HAP-1 (cell line): Measurements from ENCODE around the gene SCMH1.
"Not testable (repeated sequence)": the region's sequence is repeated elsewhere in the genome, so short reads cannot be mapped to it uniquely, and the experiment has no call there.

Experiments used
- DNase-seq, 2 experiments: peaks; one replicate each; pipeline ENCODE4 v3.0.0-alpha.2; 2016 to 2020; ENCODE audit warnings: low spot score in 2 of 2
- H3K27me3 ChIP-seq: fragments of 250-450 bp; sonication (Bioruptor Pico); 2 replicates; pipeline ENCODE4 v1.5.1; 2020; ENCODE audit warnings: low read depth, mild to moderate bottlenecking, moderate library complexity
- H3K36me3 ChIP-seq: fragments of 250-450 bp; sonication (Bioruptor Pico); replicated peaks from 2 replicates; pipeline ENCODE4 v1.5.1; 2020; ENCODE audit warnings: mild to moderate bottlenecking
- H3K4me1 ChIP-seq: fragments of 250-450 bp; sonication (Bioruptor Pico); 2 replicates; pipeline ENCODE4 v1.5.1; 2020; ENCODE audit warnings: mild to moderate bottlenecking
- H3K4me3 ChIP-seq: fragments of 250-450 bp; sonication (Bioruptor Pico); 2 replicates; pipeline ENCODE4 v1.5.1; 2020; ENCODE audit warnings: mild to moderate bottlenecking, moderate library complexity
- H3K9me3 ChIP-seq: fragments of 250-450 bp; sonication (Bioruptor Pico); 2 replicates; pipeline ENCODE4 v1.5.1; 2020; ENCODE audit warnings: mild to moderate bottlenecking, moderate library complexity
- in situ Hi-C: fragments of 300-500 bp; cut with MboI; formaldehyde crosslinking; loops from 3 replicates; pipeline ENCODE4 v1.14.3; 2020; ENCODE audit warnings: low sequenced_read_pairs, inconsistent platforms, mixed read lengths

Gene SCMH1

DNA sequence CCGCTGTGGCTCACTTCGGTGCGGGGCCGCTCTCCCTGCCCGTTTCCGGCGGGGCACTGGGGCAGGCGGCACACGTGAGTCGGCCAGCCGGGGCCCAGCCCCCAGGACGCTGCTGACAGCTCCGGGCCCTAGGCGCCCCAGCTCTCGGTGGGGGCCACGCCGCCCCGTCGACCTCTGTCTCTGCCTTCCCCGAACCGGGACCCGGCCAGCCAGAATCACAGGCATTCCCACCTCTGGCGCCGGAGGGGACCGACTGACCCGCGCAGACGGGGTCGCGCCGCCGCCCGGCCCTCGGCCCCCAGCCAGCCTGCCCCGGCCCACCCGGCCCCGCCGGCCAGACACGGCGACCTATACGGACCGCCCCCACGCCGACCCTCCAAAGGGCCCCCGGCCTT, 755 bp downstream of the SCMH1 start:
- Histone ChIP-seq H3K9me3 (no peaks in the 10 kb centered on the region), H3K27me3 (no peaks in the 10 kb centered on the region), H3K4me1 (peaks cover 33% of the 10 kb centered on the region), H3K4me3 (peak overlapping the region; percentile 43), H3K36me3 (no peaks in the 10 kb centered on the region)
- DNase-seq: peak in 1 of 2 experiments; percentile 59
- in situ Hi-C loops: no loop called here

DNA sequence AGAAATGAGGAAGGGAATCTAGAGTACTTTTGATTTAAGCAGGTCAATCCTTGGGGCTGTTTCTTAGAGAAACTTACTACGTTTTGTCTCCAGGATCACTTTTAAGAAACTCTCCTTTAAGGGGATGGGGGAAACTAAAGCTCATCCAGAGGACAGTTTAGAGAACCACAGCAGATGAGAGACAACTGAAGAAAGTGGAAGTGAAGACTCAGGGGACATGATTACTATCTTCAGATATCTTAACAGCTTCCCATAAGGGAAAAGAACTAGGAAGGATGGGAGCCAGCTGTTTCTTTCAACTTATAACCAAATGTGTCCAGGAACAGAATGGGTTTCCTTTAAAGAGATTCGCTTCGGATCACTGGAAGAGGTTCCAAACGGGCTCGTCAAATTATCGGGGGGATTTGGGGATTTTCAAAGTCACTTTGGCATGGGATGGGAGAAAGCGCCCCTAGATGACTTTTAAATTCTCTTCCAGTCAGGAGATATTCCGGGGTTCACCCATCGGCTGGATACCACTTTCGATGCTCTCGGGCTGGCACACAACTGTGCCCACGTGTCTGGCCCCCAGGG, 1.2 kb downstream of the SCMH1 start:
- no peak for DNase-seq
- Histone ChIP-seq H3K36me3 (no peaks in the 10 kb centered on the region), H3K4me1 (peaks cover 29% of the 10 kb centered on the region), H3K27me3 (no peaks in the 10 kb centered on the region), H3K4me3 (peak overlapping the region; percentile 43), H3K9me3 (no peaks in the 10 kb centered on the region)
- in situ Hi-C loops: no loop called here

DNA sequence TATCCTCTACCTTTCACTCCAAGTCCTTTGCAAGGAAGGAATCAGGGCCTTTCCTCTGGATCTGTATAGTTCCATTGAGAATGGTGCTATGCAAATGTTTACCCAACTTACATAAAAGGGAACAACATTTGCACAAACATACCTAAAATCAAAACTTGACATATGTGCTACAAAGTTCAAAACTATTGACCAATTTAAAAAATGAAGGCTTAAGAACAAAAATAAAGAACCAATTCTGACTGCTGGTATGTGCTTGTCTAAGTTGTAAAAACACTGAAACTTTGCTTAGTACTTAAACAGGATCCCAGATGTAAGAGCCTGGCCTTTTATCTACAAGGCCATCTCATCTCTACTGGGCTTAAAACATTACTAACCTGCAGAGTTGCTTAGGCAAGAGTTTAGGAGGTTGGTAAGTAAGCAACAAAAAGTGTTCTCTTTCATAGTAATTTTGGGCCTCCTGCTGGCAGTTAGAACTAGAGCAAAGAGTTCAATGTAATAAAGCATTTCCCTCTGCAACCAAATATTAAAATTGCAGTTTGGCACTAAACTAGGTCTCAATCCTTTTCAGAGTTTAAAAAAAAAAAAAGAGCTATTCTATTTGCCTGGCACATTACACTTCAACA, 2.0 kb downstream of the SCMH1 start:
- peak in 1 of 2 experiments; percentile 46 for DNase-seq

DNA sequence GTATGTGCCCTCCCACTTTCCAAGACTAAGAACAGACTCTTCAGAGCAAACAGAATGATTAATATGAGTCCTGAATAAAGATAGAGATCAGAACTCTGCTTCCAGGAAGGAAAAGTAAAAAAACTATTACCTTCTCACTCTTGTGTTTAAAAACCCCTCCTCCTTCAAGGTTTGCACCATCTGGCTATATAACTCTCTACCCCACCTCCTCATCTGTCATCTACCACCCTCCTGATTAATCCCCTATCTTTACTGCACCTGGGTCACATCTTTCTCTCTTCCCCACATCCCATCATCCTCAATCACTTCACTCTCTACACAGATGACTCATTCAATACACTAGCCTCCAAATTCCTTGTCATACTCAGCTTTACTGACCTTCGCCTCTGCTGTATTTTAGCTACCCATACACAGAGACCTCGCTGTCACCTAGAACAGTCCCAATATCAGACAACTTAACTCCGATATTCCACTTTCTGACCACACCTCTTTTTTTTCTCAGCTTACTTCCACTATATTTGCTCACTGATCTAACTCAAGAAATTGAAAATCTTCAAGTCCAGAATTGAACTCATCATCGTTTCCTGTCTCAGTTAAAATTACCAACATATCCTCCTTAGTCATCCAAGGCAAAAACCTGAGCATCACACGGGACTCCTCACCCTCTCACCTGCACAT, 3.7 kb downstream of the SCMH1 start:
- H3K9me3 ChIP-seq: no peaks in the 10 kb centered on the region
- H3K36me3 ChIP-seq: no peaks in the 10 kb centered on the region
- no peak for DNase-seq
- no peaks in the 10 kb centered on the region for H3K27me3 ChIP-seq
- in situ Hi-C loops: no loop called here
- peaks cover 29% of the 10 kb centered on the region for H3K4me1 ChIP-seq
- H3K4me3 ChIP-seq: no peak overlapping the region

More for the DNA sequence above, 2.0 kb downstream of the SCMH1 start:
- Histone ChIP-seq H3K4me1 (peaks cover 29% of the 10 kb centered on the region), H3K27me3 (no peaks in the 10 kb centered on the region), H3K36me3 (no peaks in the 10 kb centered on the region), H3K4me3 (peak overlapping the region; percentile 43; the same call in 1 of the 2 replicates), H3K9me3 (no peaks in the 10 kb centered on the region)
- in situ Hi-C loops: no loop called here

DNA sequence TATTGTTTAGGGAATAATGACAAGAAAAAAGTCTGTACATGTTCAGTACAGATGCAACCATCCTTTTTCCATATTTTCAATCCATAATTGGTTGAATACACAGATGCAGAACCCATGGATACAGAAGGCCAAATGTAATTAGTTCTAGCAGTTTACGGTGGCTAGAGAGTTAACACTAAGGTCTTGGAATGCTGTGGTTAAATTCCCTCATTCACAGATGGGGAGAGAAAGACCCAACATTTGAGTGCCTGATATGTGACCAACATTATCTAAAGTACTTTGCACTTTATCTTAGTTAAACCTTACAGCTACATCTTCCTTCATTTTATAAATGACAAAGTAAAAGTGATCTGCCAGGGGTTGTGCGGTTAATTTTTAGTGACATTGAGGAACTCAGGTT, 5.3 kb downstream of the SCMH1 start:
- Histone ChIP-seq H3K4me3 (no peak overlapping the region), H3K27me3 (no peaks in the 10 kb centered on the region), H3K36me3 (no peaks in the 10 kb centered on the region), H3K9me3 (no peaks in the 10 kb centered on the region), H3K4me1 (peaks cover 21% of the 10 kb centered on the region)
- in situ Hi-C loops: no loop called here
- no peak for DNase-seq

DNA sequence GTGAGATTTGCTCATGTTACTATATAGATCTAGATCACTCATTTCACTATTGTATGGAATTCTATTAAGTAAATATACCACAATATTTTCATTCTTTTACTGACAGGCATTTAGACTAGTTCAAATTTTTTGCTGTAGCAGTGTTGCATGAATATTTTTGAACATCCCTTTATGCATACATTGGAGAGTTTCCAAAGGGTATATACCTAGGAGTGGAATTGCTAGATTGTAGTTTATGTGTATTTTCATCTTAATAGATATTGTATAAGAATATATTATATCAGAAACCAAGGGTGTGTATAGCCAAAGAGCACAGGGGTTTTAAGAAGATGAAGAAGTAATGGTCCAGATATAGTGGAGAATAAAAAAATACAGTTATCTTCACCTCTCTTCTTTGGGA, 6.2 kb downstream of the SCMH1 start:
- no peaks in the 10 kb centered on the region for H3K36me3 ChIP-seq
- H3K27me3 ChIP-seq: no peaks in the 10 kb centered on the region
- no peak overlapping the region for H3K4me3 ChIP-seq
- in situ Hi-C loops: no loop called here
- H3K9me3 ChIP-seq: no peaks in the 10 kb centered on the region
- no peak for DNase-seq
- peaks cover 19% of the 10 kb centered on the region for H3K4me1 ChIP-seq

DNA sequence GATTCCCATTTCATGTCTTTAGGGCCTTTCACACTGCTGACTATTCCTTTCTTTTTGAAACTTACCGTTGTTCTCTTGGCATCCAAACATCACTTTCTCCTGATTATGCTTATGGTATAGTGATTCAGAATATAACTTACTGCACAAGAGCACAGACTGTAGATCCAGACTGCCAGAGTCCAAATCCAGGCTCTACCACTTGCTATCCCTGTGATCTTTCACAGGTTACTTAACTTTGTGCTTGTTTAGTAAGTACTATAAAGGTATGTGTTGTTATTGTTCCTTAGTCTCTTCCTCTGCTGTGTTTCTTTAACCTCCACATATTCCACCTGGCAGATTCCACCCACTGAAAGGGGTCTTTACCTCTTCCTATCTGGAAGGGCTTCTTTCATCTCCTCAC, 8.4 kb downstream of the SCMH1 start:
- no peaks in the 10 kb centered on the region for H3K9me3 ChIP-seq
- H3K4me3 ChIP-seq: no peak overlapping the region
- no peak for DNase-seq
- in situ Hi-C loops: no loop called here
- H3K36me3 ChIP-seq: no peaks in the 10 kb centered on the region
- H3K4me1 ChIP-seq: peaks cover 8% of the 10 kb centered on the region
- H3K27me3 ChIP-seq: no peaks in the 10 kb centered on the region

DNA sequence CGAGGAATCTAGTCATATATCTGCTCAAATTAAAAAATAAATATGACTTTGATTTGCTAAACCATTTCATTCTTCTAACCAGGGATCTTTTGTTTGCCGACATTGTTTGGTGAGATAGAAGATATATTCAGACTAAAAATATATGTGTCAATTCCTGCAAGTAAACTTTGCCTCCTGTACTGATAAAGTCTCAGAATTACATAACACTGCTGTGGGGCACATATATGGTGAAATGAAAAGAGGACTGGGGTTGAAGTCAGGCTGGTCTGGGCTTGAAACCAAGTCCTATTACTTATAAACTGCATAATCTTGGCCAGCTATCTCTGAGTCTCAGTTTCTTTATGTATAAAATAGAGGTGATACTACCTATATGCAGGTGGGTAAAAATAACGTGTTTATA, 9.8 kb downstream of the SCMH1 start:
- Histone ChIP-seq H3K9me3 (no peaks in the 10 kb centered on the region), H3K36me3 (no peaks in the 10 kb centered on the region), H3K4me1 (no peaks in the 10 kb centered on the region), H3K4me3 (no peak overlapping the region), H3K27me3 (no peaks in the 10 kb centered on the region)
- DNase-seq: no peak
- in situ Hi-C loops: no loop called here

DNA sequence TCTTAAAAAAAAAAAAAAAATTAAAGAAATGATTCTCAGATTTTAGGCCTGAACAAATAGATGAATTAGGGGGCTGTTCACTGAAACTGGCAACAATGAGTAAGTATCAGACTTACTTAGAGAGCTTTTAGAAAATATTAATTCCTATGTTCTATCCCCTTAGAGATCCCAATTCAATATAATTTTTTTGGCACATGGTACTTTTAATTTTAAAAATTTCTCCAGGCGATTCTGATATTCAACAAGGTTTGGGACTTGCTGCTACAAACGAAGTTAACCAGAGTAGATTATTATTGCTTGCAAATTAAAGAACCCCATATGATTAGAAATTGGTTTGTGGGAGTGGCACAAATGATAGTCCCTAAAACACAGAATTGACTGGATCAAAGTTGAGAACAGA, 11.4 kb downstream of the SCMH1 start:
- Histone ChIP-seq H3K4me1 (peaks cover 3% of the 10 kb centered on the region), H3K27me3 (no peaks in the 10 kb centered on the region), H3K4me3 (no peak overlapping the region), H3K36me3 (no peaks in the 10 kb centered on the region), H3K9me3 (no peaks in the 10 kb centered on the region)
- no peak for DNase-seq
- in situ Hi-C loops: no loop called here

DNA sequence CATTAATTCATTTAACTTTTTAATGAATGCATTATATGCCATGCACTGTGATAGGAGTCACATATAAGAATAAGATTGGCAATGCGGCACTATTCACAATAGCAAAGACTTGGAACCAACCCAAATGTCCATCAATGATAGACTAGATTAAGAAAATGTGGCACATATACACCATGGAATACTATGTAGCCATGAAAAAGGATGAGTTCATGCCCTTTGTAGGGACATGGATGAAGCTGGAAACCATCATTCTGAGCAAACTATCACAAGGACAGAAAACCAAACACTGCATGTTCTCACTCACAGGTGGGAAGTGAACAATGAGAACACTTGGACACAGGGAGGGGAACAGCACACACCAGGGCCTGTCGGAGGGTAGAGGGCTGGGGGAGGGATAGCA, 12.9 kb downstream of the SCMH1 start:
- H3K4me1 ChIP-seq, H3K36me3 ChIP-seq, H3K4me3 ChIP-seq, H3K9me3 ChIP-seq, DNase-seq, H3K27me3 ChIP-seq, in situ Hi-C loops: not testable (repeated sequence)

DNA sequence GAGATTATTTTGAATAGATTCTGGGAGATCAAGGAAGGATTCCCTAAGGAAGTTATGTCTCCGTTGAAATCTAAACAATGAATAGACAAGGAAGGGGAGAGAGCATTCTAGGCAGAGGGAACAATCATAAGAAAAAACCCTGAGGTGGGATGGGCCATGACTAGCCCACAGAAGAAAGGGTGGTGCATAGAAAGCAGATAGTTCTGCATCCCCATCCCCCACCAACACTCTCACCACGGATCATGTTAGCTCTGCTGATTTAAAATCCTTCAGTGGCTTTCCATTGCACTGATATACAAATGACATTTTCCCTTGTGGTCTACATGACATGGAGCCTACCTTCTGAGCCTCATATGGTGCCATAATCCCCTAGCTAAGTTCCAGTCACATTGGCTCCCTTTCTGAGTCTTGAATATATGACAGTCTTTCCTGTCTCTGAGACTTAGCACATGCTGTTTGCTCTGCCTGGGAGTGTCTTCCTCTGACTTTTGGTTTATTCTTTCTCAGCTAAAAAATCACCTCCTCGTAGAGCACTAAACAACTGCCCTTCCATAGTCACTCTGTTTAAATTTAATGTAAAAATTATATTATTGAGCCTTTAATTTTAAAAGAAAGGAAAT, 15.2 kb downstream of the SCMH1 start:
- in situ Hi-C loops: no loop called here
- peak in 1 of 2 experiments; percentile 23 for DNase-seq
- Histone ChIP-seq H3K4me3 (no peak overlapping the region), H3K27me3 (no peaks in the 10 kb centered on the region), H3K4me1 (peaks cover 6% of the 10 kb centered on the region), H3K9me3 (no peaks in the 10 kb centered on the region), H3K36me3 (no peaks in the 10 kb centered on the region)

DNA sequence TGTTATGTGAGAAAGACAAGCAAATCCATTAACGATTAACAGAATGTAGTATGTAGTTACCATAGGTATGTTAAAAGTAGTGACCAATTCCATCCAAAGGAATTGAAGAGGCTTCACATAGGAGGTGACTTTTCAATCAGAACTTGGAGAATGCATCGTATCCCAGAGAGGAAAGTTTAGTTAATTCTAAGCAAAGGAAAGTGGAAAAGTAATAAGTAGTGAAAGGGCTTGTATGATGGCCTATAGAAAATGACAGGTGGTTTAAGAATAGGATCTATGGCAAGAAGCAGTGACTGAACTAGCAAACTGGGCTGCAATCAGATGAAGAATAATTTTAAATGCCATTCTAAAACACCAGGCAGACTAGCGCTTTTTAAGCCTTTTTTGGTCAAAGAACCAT, 16.6 kb downstream of the SCMH1 start:
- Histone ChIP-seq H3K27me3 (no peaks in the 10 kb centered on the region), H3K36me3 (no peaks in the 10 kb centered on the region), H3K4me1 (peaks cover 6% of the 10 kb centered on the region), H3K9me3 (no peaks in the 10 kb centered on the region), H3K4me3 (no peak overlapping the region)
- in situ Hi-C loops: no loop called here
- no peak for DNase-seq

DNA sequence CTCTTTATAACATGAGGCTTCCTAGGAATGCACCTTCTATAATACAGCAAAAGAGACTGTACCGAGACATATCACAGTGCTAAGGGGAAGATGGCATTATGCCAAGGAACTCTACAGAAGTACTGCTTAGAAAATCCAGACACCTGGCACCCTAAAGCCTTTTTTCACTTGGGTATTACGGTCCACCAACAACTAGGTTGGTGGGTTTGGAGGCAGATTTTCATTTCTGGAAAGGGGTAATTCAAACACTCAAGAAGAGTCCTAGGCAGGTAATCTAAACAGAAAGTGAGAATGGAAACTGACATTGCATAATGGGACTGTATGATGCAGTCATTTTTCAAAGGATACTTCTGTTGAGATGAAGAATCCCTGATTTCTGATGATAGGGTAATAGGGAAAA, 19.6 kb downstream of the SCMH1 start:
- in situ Hi-C loops: no loop called here
- DNase-seq: no peak
- no peaks in the 10 kb centered on the region for H3K9me3 ChIP-seq
- no peaks in the 10 kb centered on the region for H3K27me3 ChIP-seq
- 0 out of 2 replicates have a peak, but pooled peaks cover 3% of the 10 kb centered on the region for H3K36me3 ChIP-seq
- no peak overlapping the region for H3K4me3 ChIP-seq
- H3K4me1 ChIP-seq: peaks cover 6% of the 10 kb centered on the region

DNA sequence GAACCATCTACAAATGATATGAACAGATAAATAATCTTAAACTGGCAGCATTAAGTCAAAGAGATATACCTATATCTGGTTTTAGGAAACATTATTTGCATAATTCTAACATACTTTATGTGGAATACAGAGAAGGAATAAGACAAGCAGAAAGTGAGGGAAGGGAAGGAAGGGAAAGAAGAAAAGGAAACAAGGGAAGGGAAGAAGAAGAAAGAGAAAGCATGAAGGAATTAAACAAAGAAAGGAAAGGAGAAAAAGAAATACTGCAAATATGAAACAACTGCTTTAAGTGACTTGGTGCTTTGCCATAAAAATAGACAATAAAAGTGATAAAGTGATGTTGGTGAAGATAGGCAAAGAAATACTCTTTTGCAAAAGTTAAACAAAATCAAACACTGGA, 20.1 kb downstream of the SCMH1 start:
- 0 out of 2 replicates have a peak, but pooled peaks cover 3% of the 10 kb centered on the region for H3K36me3 ChIP-seq
- H3K9me3 ChIP-seq: no peaks in the 10 kb centered on the region
- H3K4me1 ChIP-seq: peaks cover 5% of the 10 kb centered on the region
- DNase-seq: no peak
- in situ Hi-C loops: no loop called here
- H3K27me3 ChIP-seq: no peaks in the 10 kb centered on the region
- H3K4me3 ChIP-seq: no peak overlapping the region
